ENCODE results near the gene HACD1. TPM values are rescaled to one million over a fixed set of nuclear protein-coding genes. Genes with fewer than 3 reads are reported as not detected.

The HACD1 gene
- total and polyA plus RNA-seq, 10 of the 15 experiments (the other 5 are each of a cell fraction or from before 2014, with no cell fraction given), result 0.22 to 1.5 (median 0.78) TPM; not detected in 1

DNA sequence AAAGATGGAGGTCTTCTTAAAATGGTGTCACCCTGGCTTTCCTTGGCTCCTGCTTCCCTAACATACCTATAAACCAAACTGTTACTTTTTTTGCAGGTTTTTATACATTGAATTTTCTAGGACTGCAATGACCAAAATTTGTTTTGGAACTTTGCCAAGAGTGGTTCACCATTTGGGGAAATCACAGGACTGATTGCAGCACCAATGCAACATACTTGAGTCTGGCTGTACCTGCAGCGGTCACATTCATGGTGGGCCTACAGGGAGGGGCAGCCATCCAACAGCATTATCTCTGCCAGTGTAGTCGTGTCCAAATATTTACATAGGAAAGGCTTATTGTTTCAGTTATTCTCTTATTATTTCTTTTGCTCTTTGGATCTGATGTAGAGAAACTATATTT, 69.0 kb downstream of the HACD1 start:
- Histone ChIP-seq H3K27me3 (replicated peaks in 1 of 2; ENCODE audit: control insufficient read depth in 2 of 2, insufficient read depth in 2 of 2, low read length in 1 of 2) (no peaks in the 10 kb centered on the region), H3K9ac (ENCODE audit: control insufficient read depth, insufficient read depth, low read length) (no peak overlapping the region), H3K36me3 (ENCODE audit: control insufficient read depth in 2 of 2, insufficient read depth in 2 of 2, low read length in 1 of 2) (no peaks in the 10 kb centered on the region), H3K4me1 (ENCODE audit: control insufficient read depth, insufficient read depth, low read length) (no peaks in the 10 kb centered on the region), H3K4me2 (ENCODE audit: control insufficient read depth, insufficient read depth) (no peak overlapping the region), H3K27ac (ENCODE audit: control insufficient read depth, insufficient read depth) (no peak overlapping the region), H3K4me3 (no peak overlapping the region), H2AFZ (ENCODE audit: control insufficient read depth, low read depth, low read length) (no peak overlapping the region), H3K79me2 (ENCODE audit: control insufficient read depth, insufficient read depth, low read length) (no peaks in the 10 kb centered on the region), H4K20me1 (ENCODE audit: control insufficient read depth, insufficient read depth) (no peaks in the 10 kb centered on the region), H3K9me3 (replicated peaks; ENCODE audit: control insufficient read depth, insufficient read depth, low read length) (no peaks in the 10 kb centered on the region; the same call in 2 of the 3 replicates)
- ChIA-PET POLR2A (no interaction called here), CTCF (no interaction called here), SMC1A (ENCODE audit: uncharacterized antibody, unreplicated experiment) (no interaction called here), RAD21 (ENCODE audit: unreplicated experiment) (no interaction called here)
- in situ Hi-C loops (cut with MboI), result no loop called here
- TF ChIP-seq RAD21 (IDR thresholded peaks at IDR 0.05; ENCODE audit: insufficient read depth, low read depth, low read length), result no peak
- TF ChIP-seq SIX5 (IDR thresholded peaks at IDR 0.05; ENCODE audit: low read depth, low read length, severe bottlenecking), result no peak
- no peak for TF ChIP-seq POLR2A (IDR thresholded peaks at IDR 0.05; ENCODE audit: low read depth, low read length)
- TF ChIP-seq TCF3 (IDR thresholded peaks at IDR 0.05; ENCODE audit: borderline replicate concordance, insufficient read depth, low read depth, low read length), result no peak
- TF ChIP-seq EZH2 (IDR thresholded peaks at IDR 0.05; ENCODE audit: borderline replicate concordance, control insufficient read depth, low read depth, low read length), result no peak
- TF ChIP-seq WRNIP1 (IDR thresholded peaks at IDR 0.05; ENCODE audit: borderline replicate concordance, low read depth, low read length), result no peak
- TF ChIP-seq, protein P1, sequence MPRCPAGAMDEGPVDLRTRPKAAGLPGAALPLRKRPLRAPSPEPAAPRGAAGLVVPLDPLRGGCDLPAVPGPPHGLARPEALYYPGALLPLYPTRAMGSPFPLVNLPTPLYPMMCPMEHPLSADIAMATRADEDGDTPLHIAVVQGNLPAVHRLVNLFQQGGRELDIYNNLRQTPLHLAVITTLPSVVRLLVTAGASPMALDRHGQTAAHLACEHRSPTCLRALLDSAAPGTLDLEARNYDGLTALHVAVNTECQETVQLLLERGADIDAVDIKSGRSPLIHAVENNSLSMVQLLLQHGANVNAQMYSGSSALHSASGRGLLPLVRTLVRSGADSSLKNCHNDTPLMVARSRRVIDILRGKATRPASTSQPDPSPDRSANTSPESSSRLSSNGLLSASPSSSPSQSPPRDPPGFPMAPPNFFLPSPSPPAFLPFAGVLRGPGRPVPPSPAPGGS (IDR thresholded peaks at IDR 0.05; ENCODE audit: borderline replicate concordance, insufficient read depth, low read depth, low read length, poor library complexity, severe bottlenecking), result no peak
- TF ChIP-seq ZNF207 (IDR thresholded peaks at IDR 0.05; ENCODE audit: borderline replicate concordance), result no peak
- no peak for TF ChIP-seq ZNF384 (IDR thresholded peaks at IDR 0.05; ENCODE audit: borderline replicate concordance, low read depth, low read length)
- no peak for TF ChIP-seq PAX8 (IDR thresholded peaks at IDR 0.05)
- TF ChIP-seq, protein P2, sequence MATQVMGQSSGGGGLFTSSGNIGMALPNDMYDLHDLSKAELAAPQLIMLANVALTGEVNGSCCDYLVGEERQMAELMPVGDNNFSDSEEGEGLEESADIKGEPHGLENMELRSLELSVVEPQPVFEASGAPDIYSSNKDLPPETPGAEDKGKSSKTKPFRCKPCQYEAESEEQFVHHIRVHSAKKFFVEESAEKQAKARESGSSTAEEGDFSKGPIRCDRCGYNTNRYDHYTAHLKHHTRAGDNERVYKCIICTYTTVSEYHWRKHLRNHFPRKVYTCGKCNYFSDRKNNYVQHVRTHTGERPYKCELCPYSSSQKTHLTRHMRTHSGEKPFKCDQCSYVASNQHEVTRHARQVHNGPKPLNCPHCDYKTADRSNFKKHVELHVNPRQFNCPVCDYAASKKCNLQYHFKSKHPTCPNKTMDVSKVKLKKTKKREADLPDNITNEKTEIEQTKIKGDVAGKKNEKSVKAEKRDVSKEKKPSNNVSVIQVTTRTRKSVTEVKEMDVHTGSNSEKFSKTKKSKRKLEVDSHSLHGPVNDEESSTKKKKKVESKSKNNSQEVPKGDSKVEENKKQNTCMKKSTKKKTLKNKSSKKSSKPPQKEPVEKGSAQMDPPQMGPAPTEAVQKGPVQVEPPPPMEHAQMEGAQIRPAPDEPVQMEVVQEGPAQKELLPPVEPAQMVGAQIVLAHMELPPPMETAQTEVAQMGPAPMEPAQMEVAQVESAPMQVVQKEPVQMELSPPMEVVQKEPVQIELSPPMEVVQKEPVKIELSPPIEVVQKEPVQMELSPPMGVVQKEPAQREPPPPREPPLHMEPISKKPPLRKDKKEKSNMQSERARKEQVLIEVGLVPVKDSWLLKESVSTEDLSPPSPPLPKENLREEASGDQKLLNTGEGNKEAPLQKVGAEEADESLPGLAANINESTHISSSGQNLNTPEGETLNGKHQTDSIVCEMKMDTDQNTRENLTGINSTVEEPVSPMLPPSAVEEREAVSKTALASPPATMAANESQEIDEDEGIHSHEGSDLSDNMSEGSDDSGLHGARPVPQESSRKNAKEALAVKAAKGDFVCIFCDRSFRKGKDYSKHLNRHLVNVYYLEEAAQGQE (IDR thresholded peaks at IDR 0.05; ENCODE audit: low read depth, low read length), result no peak
- TF ChIP-seq BACH1 (IDR thresholded peaks at IDR 0.05; ENCODE audit: borderline replicate concordance), result no peak
- TF ChIP-seq IRF4 (IDR thresholded peaks at IDR 0.05; ENCODE audit: low read depth, low read length), result no peak
- DNase-seq (ENCODE audit: low read depth, low spot score) (no peak), FAIRE-seq (no peak), ATAC-seq (no peak)
- intact Hi-C loops (cut with micrococcal nuclease; ENCODE audit: unreplicated experiment), result no loop called here
- no TSS peak for BruUV-seq (replicated peaks)
- WGBS (ENCODE audit: insufficient coverage, insufficient replicate concordance, low lambda C conversion rate, missing lambda C conversion rate), result 10% methylated on average over 2 of the region's 2 CpGs

Data from GM12878 (cell line).